HPDE6-E6E7 (cell line): ENCODE results near the gene BRINP3.

Experiments
- DNase-seq: peaks from one replicate; pipeline ENCODE4 v3.0.0; 2011; ENCODE audit warnings: missing footprints; ENCODE audit errors: extremely low spot score

BRINP3 gene

GRCh38 chr1:190104961-190105360, 372.7 kb downstream of the BRINP3 start:
- DNase-seq: no peak

- no peak for DNase-seq
Observed at GRCh38 chr1:190102757-190103326, 374.8 kb downstream of the BRINP3 start.

DNA sequence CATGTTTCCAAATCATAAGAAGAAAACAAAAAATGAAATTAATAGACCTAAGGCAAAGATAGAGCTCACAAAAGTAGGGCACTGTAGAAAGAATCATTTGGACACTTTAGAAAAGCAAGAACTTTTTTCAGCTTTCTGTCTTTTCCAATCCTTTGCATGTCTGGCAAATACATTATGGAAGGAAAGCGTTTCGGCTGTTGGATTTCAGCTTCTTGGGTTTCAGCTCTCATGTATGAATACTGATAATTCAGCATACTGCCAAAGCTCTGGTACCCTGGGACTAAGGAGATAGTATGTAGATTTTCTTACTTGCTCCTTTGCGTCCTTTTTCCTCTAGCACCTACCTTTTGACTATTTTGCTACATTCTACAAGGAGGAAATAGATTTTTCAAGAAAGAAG, 375.9 kb downstream of the BRINP3 start:
- DNase-seq: no peak

DNA sequence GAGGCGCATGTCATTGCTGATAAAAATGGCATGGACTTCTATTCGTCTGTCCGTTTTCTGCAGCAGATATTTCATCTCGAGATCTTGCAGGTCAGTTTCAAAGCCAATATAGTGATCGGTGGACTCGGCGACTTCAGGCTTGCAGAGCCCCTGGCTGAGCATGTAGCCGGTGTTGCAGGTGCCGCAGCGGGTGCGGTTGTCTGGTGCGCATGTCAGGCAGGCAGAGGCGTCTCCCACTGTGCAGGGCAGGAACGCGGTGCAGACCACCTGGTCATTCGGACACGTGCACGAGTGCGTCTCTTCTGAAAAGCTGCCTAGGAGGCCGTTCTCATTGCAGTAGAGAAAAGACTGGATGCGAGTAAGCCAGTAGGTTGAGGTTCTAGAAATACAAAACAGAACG, 378.9 kb downstream of the BRINP3 start:
- no peak for DNase-seq

DNA sequence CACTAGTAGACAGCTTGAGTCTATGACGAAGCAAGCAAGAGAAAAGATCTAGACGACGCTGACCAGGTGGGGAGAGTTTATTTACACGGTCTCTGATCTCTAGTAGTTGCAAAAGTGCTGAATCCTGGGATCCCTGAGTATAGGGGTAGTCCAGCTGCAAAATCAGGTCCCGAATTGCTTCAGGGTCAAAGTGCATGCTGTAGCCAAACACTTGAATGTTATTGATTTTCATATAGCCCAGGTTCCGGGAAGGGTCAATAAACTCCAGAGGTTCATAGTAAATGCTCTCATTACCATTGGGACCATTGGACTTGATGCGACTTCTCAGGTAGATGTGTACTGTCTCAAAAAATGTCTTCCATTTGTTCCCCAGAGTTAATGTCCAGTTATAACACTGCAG, 379.6 kb downstream of the BRINP3 start:
- DNase-seq: no peak

GRCh38 chr1:190095596-190095995, 382.1 kb downstream of the BRINP3 start:
- no peak for DNase-seq

DNA sequence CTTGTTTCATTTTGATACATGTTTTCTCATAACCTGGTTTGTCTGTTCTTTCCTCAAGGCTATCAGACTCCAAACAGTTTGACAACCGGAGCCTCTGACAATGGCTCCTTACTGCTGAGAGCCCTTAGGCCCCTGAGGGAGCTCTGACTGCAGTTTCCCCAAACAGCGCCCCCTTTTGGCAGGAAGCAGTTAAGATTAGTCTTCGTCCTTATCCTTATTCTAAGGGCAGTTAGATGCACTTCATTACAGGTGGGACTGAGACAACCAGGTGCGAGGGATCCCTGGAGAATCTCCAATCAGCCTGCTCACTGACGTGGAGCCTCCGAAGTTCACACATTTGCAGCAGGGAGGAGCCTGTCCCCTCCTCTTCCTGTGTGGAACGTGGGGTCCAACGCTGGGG, 393.1 kb downstream of the BRINP3 start:
- DNase-seq: no peak

- DNase-seq: no peak
Observed at GRCh38 chr1:190068304-190068703, 409.4 kb downstream of the BRINP3 start.

- DNase-seq: peak; percentile 21
Observed at GRCh38 chr1:190067592-190067991, 410.1 kb downstream of the BRINP3 start.

GRCh38 chr1:190066011-190066410, 411.7 kb downstream of the BRINP3 start:
- DNase-seq: no peak

GRCh38 chr1:190049314-190049713, 428.4 kb downstream of the BRINP3 start:
- no peak for DNase-seq
